CD4-positive, alpha-beta T cell (primary cell): ENCODE measurements around the gene TP53. TPM values are rescaled to one million over a fixed set of nuclear protein-coding genes. Genes with fewer than 3 reads are reported as not detected.
A peak's percentile ranks its signal among the peaks of the same experiment; 100 is the strongest.

Source experiments
- ATAC-seq: fragments of 200-7000 bp; cut with Tn5 transposase; one replicate; pipeline ENCODE4 v1.10.0; 2022; ENCODE audit warnings: mild to moderate bottlenecking; ENCODE audit not compliant: poor library complexity
- CTCF ChIA-PET: fragments of 350-600 bp; sonication (Branson Sonifier 250); formaldehyde crosslinking; loops from one replicate; lab custom pipeline; 2021; ENCODE audit warnings: antibody characterized with exemption, inconsistent platforms; lab: Charles Lee
- POLR2A ChIA-PET: fragments of 350-600 bp; sonication (Branson Sonifier 250); formaldehyde crosslinking; loops from one replicate; lab custom pipeline; 2021; ENCODE audit warnings: antibody characterized with exemption, inconsistent platforms; lab: Charles Lee
- DNase-seq, 14 experiments: peaks; one replicate each; pipeline ENCODE4 v3.0.0-alpha.2; 2013 to 2020; ENCODE audit warnings: mixed read lengths in 2 of 14
- H3K27ac ChIP-seq, 2 donors: one replicate each; pipeline versions ENCODE4 v1.5.1 to v1.7.0; 2013; ENCODE audit warnings: low read length in 2 of 2, low read depth in 1 of 2, mild to moderate bottlenecking in 1 of 2
- H3K27me3 ChIP-seq, 2 experiments: 1 replicate in 1 of 2; 2 replicates in 1 of 2; pipeline versions ENCODE4 v1.6.1 to v1.7.0; 2013; ENCODE audit warnings: low read length in 2 of 2, control low read depth in 1 of 2, mild to moderate bottlenecking in 1 of 2, moderate library complexity in 1 of 2; ENCODE audit not compliant: insufficient read depth in 2 of 2, control insufficient read depth in 1 of 2
- H3K36me3 ChIP-seq: one replicate; pipeline ENCODE4 v1.6.1; 2013; ENCODE audit warnings: low read length, control low read depth; ENCODE audit not compliant: insufficient read depth
- H3K4me1 ChIP-seq: one replicate; pipeline ENCODE4 v1.6.1; 2013; ENCODE audit warnings: low read length, control low read depth; ENCODE audit not compliant: insufficient read depth
- H3K4me3 ChIP-seq: one replicate; pipeline ENCODE4 v1.5.1; 2013; ENCODE audit warnings: mild to moderate bottlenecking, low read length, moderate library complexity
- H3K9me3 ChIP-seq, 2 experiments: 1 replicate in 1 of 2; 2 replicates in 1 of 2; pipeline versions ENCODE4 v1.6.1 to v1.7.0; 2013; ENCODE audit warnings: low read length in 2 of 2, mild to moderate bottlenecking in 2 of 2, control low read depth in 1 of 2, moderate library complexity in 1 of 2; ENCODE audit not compliant: control insufficient read depth in 1 of 2, insufficient read depth in 1 of 2
- H3K27ac Mint-ChIP-seq: one replicate; pipeline ENCODE4 v1.8.0; 2020; ENCODE audit warnings: mixed read lengths
- H3K27me3 Mint-ChIP-seq: one replicate; pipeline ENCODE4 v1.8.0; 2021; ENCODE audit warnings: mixed read lengths
- H3K36me3 Mint-ChIP-seq: one replicate; pipeline ENCODE4 v1.8.0; 2021; ENCODE audit warnings: low read depth, mixed read lengths
- H3K4me1 Mint-ChIP-seq: one replicate; pipeline ENCODE4 v1.8.0; 2021; ENCODE audit warnings: low read depth, mixed read lengths
- H3K4me3 Mint-ChIP-seq: one replicate; pipeline ENCODE4 v1.8.0; 2020; ENCODE audit warnings: mild to moderate bottlenecking, mixed read lengths
- H3K9me3 Mint-ChIP-seq: one replicate; pipeline ENCODE4 v1.8.0; 2020; ENCODE audit warnings: mixed read lengths
- CTCF ChIP-seq: fragments of 200-600 bp; IDR thresholded peaks from one replicate; pipeline ENCODE4 v1.8.0; 2022; ENCODE audit warnings: antibody characterized with exemption, mild to moderate bottlenecking
- intact Hi-C, 2 experiments: fragments of 100-400 bp; cut with DNase I in 1 of 2; cut with micrococcal nuclease in 1 of 2; formaldehyde crosslinking; loops; one replicate each; pipeline versions ENCODE4 v1.15.1 to v1.9.0; 2023 to 2025; cut with DNase I, micrococcal nuclease
- polyA plus RNA-seq, 2 donors: library from polyadenylated mRNA; unstranded; fragments of 120-200 nt; gene quantifications; one replicate each; pipeline ENCODE4 v1.2.1, GENCODE V29; 2013
- total RNA-seq, 174 experiments: library from RNA in 2 of 174; stranded (reverse) in 2 of 174; gene quantifications; one replicate each; pipeline ENCODE4 v1.2.3 and lab custom pipeline; 2021 to 2026

The TP53 gene
- total RNA-seq (10 to 100 TPM; 25.8 to 26.0 TPM), total RNA-seq (lab: John Stamatoyannopoulos, UW) (29.7 to 148 (median 65.5) reads per million in 172 experiments)
- polyA plus RNA-seq (2013, experiment 1 of 2) = 42.5 TPM
- polyA plus RNA-seq (2013, experiment 2 of 2) = 44.2 TPM

- Mint-ChIP-seq H3K4me1 (peaks cover 46% of the 10 kb centered on the region), H3K27ac (peak within 1 kb of the TSS; percentile 100), H3K9me3 (no peaks in the 10 kb centered on the region), H3K4me3 (peak within 1 kb of the TSS; percentile 99), H3K36me3 (peaks cover 38% of the 10 kb centered on the region), H3K27me3 (peaks cover 7% of the 10 kb centered on the region)
- peak within 1 kb of the TSS; percentile 72 for H3K4me3 ChIP-seq
- TF ChIP-seq CTCF = no peak
- H3K9me3 ChIP-seq = no peaks in the 10 kb centered on the region
- intact Hi-C loops = loop anchor here (2.0 to 10.0 kb wide), 13 partner anchors 35 to 650 kb away; partner anchors contain the start of genes ATP1B2 (in 1 of the 2), ELP5 (in 1 of the 2), FXR2 (in 1 of the 2) and GPS2 (in 1 of the 2)
- DNase-seq (peak; percentile 74 to 96 (median 82)), ATAC-seq (peak; percentile 53)
- H3K27ac ChIP-seq = peak within 1 kb of the TSS; percentile 96 to 98
- POLR2A ChIA-PET = interaction anchor here (0.6 to 5.6 kb wide), 80 partner anchors 12 to 749 kb away, joined by 3 to 158 read pairs (median 7); partner anchors contain the start of genes ACAP1, ALOXE3, ATP1B2 and CD68
- CTCF ChIA-PET = interaction anchor here (0.6 to 4.2 kb wide), 37 partner anchors 8 to 690 kb away, joined by 3 to 29 read pairs (median 4); partner anchors contain the start of genes ATP1B2, CNTROB, FXR2 and MPDU1
- no peaks in the 10 kb centered on the region for H3K27me3 ChIP-seq
- H3K36me3 ChIP-seq = no peaks in the 10 kb centered on the region
- H3K4me1 ChIP-seq = peaks cover 39% of the 10 kb centered on the region
These were observed at the start of gene TP53 for GRCh38 chr17:7687072-7687907. TSS of gene TP53 (minus strand) at chr17:7687490. CDS start at chr17:7676594, 10,896 bp downstream.

- CTCF ChIA-PET = no interaction called here
- no peak overlapping the region for H3K27ac Mint-ChIP-seq
- no peak overlapping the region for H3K4me3 Mint-ChIP-seq
- no peaks in the 10 kb centered on the region for H3K9me3 Mint-ChIP-seq
- no peak for TF ChIP-seq CTCF
- Histone ChIP-seq H3K36me3 (no peaks in the 10 kb centered on the region), H3K9me3 (no peaks in the 10 kb centered on the region), H3K27me3 (no peaks in the 10 kb centered on the region), H3K4me3 (no peak overlapping the region), H3K4me1 (no peaks in the 10 kb centered on the region), H3K27ac (no peak overlapping the region)
- H3K36me3 Mint-ChIP-seq = no peaks in the 10 kb centered on the region
- ATAC-seq (no peak), DNase-seq (no peak)
- POLR2A ChIA-PET = no interaction called here
- intact Hi-C loops = no loop called here
- H3K4me1 Mint-ChIP-seq = no peaks in the 10 kb centered on the region
- H3K27me3 Mint-ChIP-seq = peaks cover 5% of the 10 kb centered on the region
These were observed 45.8 kb upstream of the TP53 start for GRCh38 chr17:7732981-7733539.

GRCh38 chr17:7729816-7730215 is 42.5 kb upstream of the TP53 start:
- H3K9me3 Mint-ChIP-seq = no peaks in the 10 kb centered on the region
- H3K27ac Mint-ChIP-seq = no peak overlapping the region
- DNase-seq = no peak
- H3K4me1 Mint-ChIP-seq = no peaks in the 10 kb centered on the region
- POLR2A ChIA-PET = no interaction called here
- Histone ChIP-seq H3K27ac (no peak overlapping the region), H3K9me3 (no peaks in the 10 kb centered on the region), H3K4me3 (no peak overlapping the region), H3K4me1 (no peaks in the 10 kb centered on the region), H3K36me3 (no peaks in the 10 kb centered on the region), H3K27me3 (no peaks in the 10 kb centered on the region)
- no peak overlapping the region for H3K4me3 Mint-ChIP-seq
- TF ChIP-seq CTCF = no peak
- no peak for ATAC-seq
- intact Hi-C loops = no loop called here
- no peaks in the 10 kb centered on the region for H3K36me3 Mint-ChIP-seq
- CTCF ChIA-PET = no interaction called here
- H3K27me3 Mint-ChIP-seq = peaks cover 8% of the 10 kb centered on the region
